ENCODE measurements around the gene SCYL1.

DNA sequence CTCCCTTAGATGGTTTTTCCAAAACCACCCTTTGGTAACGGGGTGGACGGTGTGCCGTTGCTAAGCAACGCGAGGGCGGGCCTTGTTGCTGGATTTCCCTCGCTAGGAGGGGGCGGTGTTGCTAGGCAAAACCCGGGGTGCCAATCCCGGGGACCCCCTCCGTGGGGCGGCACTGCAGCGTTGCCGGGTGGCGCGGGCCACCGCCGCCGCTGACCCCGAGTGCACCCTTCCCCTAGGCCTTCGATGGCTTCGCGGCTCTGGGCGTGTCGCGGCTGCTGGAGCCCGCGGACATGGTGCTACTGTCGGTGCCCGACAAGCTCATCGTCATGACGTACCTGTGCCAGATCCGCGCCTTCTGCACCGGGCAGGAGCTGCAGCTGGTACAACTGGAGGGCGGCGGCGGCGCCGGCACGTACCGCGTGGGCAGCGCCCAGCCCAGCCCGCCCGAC lies 59.9 kb downstream of the SCYL1 start:
- TF ChIP-seq POLR2AphosphoS5 (IDR thresholded peaks at IDR 0.05; ENCODE audit: low read depth, low read length): no peak
- TF ChIP-seq, protein P1, sequence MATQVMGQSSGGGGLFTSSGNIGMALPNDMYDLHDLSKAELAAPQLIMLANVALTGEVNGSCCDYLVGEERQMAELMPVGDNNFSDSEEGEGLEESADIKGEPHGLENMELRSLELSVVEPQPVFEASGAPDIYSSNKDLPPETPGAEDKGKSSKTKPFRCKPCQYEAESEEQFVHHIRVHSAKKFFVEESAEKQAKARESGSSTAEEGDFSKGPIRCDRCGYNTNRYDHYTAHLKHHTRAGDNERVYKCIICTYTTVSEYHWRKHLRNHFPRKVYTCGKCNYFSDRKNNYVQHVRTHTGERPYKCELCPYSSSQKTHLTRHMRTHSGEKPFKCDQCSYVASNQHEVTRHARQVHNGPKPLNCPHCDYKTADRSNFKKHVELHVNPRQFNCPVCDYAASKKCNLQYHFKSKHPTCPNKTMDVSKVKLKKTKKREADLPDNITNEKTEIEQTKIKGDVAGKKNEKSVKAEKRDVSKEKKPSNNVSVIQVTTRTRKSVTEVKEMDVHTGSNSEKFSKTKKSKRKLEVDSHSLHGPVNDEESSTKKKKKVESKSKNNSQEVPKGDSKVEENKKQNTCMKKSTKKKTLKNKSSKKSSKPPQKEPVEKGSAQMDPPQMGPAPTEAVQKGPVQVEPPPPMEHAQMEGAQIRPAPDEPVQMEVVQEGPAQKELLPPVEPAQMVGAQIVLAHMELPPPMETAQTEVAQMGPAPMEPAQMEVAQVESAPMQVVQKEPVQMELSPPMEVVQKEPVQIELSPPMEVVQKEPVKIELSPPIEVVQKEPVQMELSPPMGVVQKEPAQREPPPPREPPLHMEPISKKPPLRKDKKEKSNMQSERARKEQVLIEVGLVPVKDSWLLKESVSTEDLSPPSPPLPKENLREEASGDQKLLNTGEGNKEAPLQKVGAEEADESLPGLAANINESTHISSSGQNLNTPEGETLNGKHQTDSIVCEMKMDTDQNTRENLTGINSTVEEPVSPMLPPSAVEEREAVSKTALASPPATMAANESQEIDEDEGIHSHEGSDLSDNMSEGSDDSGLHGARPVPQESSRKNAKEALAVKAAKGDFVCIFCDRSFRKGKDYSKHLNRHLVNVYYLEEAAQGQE (IDR thresholded peaks at IDR 0.05; ENCODE audit: insufficient read depth in 1 of 2, low read depth in 2 of 2, low read length in 2 of 2): no peak
- no peak for TF ChIP-seq SIN3A (IDR thresholded peaks at IDR 0.05; ENCODE audit: borderline replicate concordance, insufficient read depth, low read length)
- no peak for TF ChIP-seq FOXP2 (optimal IDR thresholded peaks at IDR 0.05; ENCODE audit: borderline replicate concordance, extremely low read depth, extremely low read length, insufficient read depth)
- no peak for TF ChIP-seq TAF1 (IDR thresholded peaks at IDR 0.05; ENCODE audit: borderline replicate concordance, insufficient read depth, low read length)

Data from PFSK-1 (cell line).